ENCODE data around the gene DPEP3. TPM values are rescaled to one million over a fixed set of nuclear protein-coding genes. Genes with fewer than 3 reads are reported as not detected.
A peak's percentile ranks its signal among the peaks of the same experiment; 100 is the strongest.

The DPEP3 gene
- total RNA-seq, 1 experiment from 2014 or later, result 1.6 TPM

DNA sequence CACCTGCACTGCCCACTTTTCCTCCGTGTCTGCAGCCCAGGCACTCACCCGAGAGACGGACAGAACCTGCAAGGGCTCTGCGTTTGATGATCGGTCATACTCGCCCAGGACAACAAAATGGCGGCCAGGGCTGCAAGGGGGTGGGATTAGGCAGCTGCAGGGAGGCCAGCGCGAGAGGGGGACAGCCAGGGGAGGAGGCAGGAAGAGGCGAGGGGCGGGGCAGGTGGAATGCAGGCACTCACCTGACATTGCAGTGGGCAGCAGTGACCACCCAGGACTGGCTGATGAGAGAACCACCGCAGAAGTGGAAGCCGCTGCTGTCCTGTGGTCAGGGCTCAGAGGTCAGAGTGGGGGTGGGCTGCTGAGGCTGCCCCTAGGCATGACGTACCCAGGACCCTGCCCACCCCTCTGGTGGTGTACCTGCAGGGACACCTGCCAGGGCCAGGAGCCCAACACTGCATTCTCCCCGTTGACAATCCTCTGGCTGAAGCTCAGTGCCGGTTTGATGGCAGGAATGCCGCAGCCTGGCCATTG lies 49.6 kb downstream of the DPEP3 start (continued):
- no peak for TF ChIP-seq ZNF423 (CRISPR knock-in tag; IDR thresholded peaks at IDR 0.05)
- no peak for TF ChIP-seq NR2C2 (CRISPR knock-in tag; IDR thresholded peaks at IDR 0.05)
- TF ChIP-seq NFYB (CRISPR knock-in tag; conservative IDR thresholded peaks at IDR 0.05; ENCODE audit: low read depth), result no peak
- TF ChIP-seq ZNF121 (CRISPR knock-in tag; IDR thresholded peaks at IDR 0.05), result no peak
- TF ChIP-seq SP1 (CRISPR knock-in tag; conservative IDR thresholded peaks at IDR 0.05), result no peak

- no peak for ATAC-seq
- POLR2A ChIA-PET, result no interaction called here
- no peak overlapping the region for H3K27ac Mint-ChIP-seq
- CTCF ChIA-PET, result interaction anchor here (1.4 to 9.2 kb wide), 2 partner anchors 46 to 113 kb away, joined by 7 to 144 read pairs; partner anchors contain the start of gene NRN1L
- DNase-seq (ENCODE audit: low spot score), result no peak
- H3K27me3 Mint-ChIP-seq (ENCODE audit: low read depth), result no peaks in the 10 kb centered on the region
- peaks cover 4% of the 10 kb centered on the region for H3K36me3 Mint-ChIP-seq
- no peaks in the 10 kb centered on the region for H3K9me3 Mint-ChIP-seq
- peaks cover 28% of the 10 kb centered on the region for H3K4me1 Mint-ChIP-seq
- TF ChIP-seq MXD4 (CRISPR knock-in tag; IDR thresholded peaks at IDR 0.05; ENCODE audit: borderline replicate concordance) (no peak), ZMAT4 (CRISPR knock-in tag; IDR thresholded peaks at IDR 0.05) (no peak), NFYB (CRISPR knock-in tag; conservative IDR thresholded peaks at IDR 0.05; ENCODE audit: low read depth) (no peak)
- TF ChIP-seq, protein P1, sequence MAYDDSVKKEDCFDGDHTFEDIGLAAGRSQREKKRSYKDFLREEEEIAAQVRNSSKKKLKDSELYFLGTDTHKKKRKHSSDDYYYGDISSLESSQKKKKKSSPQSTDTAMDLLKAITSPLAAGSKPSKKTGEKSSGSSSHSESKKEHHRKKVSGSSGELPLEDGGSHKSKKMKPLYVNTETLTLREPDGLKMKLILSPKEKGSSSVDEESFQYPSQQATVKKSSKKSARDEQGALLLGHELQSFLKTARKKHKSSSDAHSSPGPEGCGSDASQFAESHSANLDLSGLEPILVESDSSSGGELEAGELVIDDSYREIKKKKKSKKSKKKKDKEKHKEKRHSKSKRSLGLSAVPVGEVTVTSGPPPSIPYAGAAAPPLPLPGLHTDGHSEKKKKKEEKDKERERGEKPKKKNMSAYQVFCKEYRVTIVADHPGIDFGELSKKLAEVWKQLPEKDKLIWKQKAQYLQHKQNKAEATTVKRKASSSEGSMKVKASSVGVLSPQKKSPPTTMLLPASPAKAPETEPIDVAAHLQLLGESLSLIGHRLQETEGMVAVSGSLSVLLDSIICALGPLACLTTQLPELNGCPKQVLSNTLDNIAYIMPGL (CRISPR knock-in tag; IDR thresholded peaks at IDR 0.05), result no peak
- no peak overlapping the region for H3K4me3 Mint-ChIP-seq
These were observed 50.1 kb downstream of the DPEP3 start for GRCh38 chr16:67930191-67930590.

DNA sequence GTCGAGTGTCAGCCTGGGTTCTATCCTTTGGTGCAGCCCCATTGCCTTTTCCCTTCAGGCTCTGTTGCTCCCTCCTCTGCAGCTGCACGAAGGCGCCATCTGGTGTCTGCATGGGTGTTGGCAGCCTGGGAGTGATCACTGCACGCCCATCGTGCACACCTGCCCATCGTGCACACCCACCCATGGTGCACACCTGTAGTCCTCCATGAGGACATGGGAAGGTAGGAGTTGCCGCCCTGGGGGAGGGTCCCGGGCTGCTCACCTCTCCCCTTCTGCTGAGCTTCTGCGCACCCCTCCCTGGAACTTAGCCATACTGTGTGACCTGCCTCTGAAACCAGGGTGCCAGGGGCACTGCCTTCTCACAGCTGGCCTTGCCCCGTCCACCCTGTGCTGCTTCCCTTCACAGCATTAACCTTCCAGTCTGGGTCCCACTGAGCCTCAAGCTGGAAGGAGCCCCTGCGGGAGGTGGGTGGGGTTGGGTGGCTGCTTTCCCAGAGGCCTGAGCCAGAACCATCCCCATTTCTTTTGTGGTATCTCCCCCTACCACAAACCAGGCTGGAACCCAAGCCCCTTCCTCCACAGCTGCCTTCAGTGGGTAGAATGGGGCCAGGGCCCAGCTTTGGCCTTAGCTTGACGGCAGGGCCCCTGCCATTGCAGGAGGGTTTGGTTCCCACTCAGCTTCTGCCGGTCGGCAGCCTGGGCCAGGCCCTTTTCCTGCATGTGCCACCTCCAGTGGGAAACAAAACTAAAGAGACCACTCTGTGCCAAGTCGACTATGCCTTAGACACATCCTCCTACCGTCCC lies 51.5 kb downstream of the DPEP3 start:
- Mint-ChIP-seq H3K27ac (no peak overlapping the region), H3K36me3 (peaks cover 3% of the 10 kb centered on the region), H3K4me1 (peaks cover 15% of the 10 kb centered on the region), H3K27me3 (ENCODE audit: low read depth) (no peaks in the 10 kb centered on the region), H3K4me3 (no peak overlapping the region), H3K9me3 (no peaks in the 10 kb centered on the region)
- CTCF ChIA-PET, result interaction anchor here (0.6 to 9.2 kb wide), 12 partner anchors 13 to 1154 kb away, joined by 3 to 144 read pairs (median 3); partner anchors contain the start of gene NRN1L
- POLR2A ChIA-PET, result interaction anchor here (0.9 to 1.1 kb wide), 2 partner anchors 11 to 45 kb away, joined by 3 to 6 read pairs; partner anchors contain the start of gene NRN1L
- ATAC-seq, result peak; percentile 81
- peak; percentile 88 for DNase-seq (ENCODE audit: low spot score)
- TF ChIP-seq ZBTB21 (CRISPR knock-in tag; IDR thresholded peaks at IDR 0.05; ENCODE audit: borderline replicate concordance), result no peak
- no peak for TF ChIP-seq JUN (CRISPR knock-in tag; IDR thresholded peaks at IDR 0.05)
- no peak for TF ChIP-seq CREM (CRISPR knock-in tag; IDR thresholded peaks at IDR 0.05)
- peak; percentile 20; the same call in 1 of the 2 replicates for TF ChIP-seq GABPB1 (CRISPR knock-in tag; IDR thresholded peaks at IDR 0.05)
- TF ChIP-seq, protein P2, sequence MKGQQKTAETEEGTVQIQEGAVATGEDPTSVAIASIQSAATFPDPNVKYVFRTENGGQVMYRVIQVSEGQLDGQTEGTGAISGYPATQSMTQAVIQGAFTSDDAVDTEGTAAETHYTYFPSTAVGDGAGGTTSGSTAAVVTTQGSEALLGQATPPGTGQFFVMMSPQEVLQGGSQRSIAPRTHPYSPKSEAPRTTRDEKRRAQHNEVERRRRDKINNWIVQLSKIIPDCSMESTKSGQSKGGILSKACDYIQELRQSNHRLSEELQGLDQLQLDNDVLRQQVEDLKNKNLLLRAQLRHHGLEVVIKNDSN (CRISPR knock-in tag; IDR thresholded peaks at IDR 0.05), result no peak
- TF ChIP-seq, protein P3, sequence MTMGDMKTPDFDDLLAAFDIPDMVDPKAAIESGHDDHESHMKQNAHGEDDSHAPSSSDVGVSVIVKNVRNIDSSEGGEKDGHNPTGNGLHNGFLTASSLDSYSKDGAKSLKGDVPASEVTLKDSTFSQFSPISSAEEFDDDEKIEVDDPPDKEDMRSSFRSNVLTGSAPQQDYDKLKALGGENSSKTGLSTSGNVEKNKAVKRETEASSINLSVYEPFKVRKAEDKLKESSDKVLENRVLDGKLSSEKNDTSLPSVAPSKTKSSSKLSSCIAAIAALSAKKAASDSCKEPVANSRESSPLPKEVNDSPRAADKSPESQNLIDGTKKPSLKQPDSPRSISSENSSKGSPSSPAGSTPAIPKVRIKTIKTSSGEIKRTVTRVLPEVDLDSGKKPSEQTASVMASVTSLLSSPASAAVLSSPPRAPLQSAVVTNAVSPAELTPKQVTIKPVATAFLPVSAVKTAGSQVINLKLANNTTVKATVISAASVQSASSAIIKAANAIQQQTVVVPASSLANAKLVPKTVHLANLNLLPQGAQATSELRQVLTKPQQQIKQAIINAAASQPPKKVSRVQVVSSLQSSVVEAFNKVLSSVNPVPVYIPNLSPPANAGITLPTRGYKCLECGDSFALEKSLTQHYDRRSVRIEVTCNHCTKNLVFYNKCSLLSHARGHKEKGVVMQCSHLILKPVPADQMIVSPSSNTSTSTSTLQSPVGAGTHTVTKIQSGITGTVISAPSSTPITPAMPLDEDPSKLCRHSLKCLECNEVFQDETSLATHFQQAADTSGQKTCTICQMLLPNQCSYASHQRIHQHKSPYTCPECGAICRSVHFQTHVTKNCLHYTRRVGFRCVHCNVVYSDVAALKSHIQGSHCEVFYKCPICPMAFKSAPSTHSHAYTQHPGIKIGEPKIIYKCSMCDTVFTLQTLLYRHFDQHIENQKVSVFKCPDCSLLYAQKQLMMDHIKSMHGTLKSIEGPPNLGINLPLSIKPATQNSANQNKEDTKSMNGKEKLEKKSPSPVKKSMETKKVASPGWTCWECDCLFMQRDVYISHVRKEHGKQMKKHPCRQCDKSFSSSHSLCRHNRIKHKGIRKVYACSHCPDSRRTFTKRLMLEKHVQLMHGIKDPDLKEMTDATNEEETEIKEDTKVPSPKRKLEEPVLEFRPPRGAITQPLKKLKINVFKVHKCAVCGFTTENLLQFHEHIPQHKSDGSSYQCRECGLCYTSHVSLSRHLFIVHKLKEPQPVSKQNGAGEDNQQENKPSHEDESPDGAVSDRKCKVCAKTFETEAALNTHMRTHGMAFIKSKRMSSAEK (CRISPR knock-in tag; IDR thresholded peaks at IDR 0.05; ENCODE audit: borderline replicate concordance), result no peak
- TF ChIP-seq MAX (CRISPR knock-in tag; IDR thresholded peaks at IDR 0.05), result no peak
- no peak for TF ChIP-seq USF2 (CRISPR knock-in tag; IDR thresholded peaks at IDR 0.05)
- no peak for TF ChIP-seq FOXK1 (CRISPR knock-in tag; IDR thresholded peaks at IDR 0.05)
- TF ChIP-seq GRHL2 (CRISPR knock-in tag; IDR thresholded peaks at IDR 0.05; ENCODE audit: insufficient replicate concordance, severe bottlenecking), result no peak
- no peak for TF ChIP-seq ZNF317 (CRISPR knock-in tag; IDR thresholded peaks at IDR 0.05; ENCODE audit: borderline replicate concordance, low read depth)
- TF ChIP-seq ZBTB43 (CRISPR knock-in tag; IDR thresholded peaks at IDR 0.05), result peak; percentile 93; the same call in 1 of the 2 replicates
- TF ChIP-seq ESRRA (CRISPR knock-in tag; IDR thresholded peaks at IDR 0.05; ENCODE audit: borderline replicate concordance), result no peak

Data from WTC11 (cell line).